ENCODE measurements around the gene ENG. TPM values are rescaled to one million over a fixed set of nuclear protein-coding genes. Genes with fewer than 3 reads are reported as not detected.
A peak's percentile ranks its signal among the peaks of the same experiment; 100 is the strongest.
"Not testable (repeated sequence)": the region's sequence is repeated elsewhere in the genome, so short reads cannot be mapped to it uniquely, and the experiment has no call there.

The ENG gene
- total RNA-seq, 1 donor from 2014 or later, result 3.3 TPM

DNA sequence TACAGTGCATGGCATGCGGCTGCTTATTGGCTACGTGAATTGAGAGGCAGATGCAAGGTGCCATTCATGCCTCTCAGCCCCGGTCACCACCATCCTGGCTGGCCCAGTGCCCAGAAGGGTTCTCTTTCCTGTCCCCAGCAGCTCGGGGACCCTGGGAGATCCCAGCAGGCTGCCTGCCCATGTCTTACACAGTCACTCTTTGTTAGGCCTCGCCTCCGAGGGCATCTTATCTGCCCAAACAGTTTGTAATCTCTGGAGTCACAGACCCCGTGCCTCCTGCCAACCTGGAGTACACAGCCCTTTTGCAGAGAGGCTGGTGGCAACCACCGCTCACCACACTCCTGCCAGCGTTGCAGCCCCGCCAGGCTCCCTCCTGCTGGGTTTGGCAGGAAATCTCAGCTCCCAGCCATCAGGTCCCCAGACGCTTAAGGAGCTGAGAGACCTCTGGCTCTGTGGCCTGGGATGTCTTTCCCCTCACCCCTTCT is 30.0 kb upstream of the ENG start:
- Mint-ChIP-seq H3K36me3 (ENCODE audit: low read depth) (peaks cover 8% of the 10 kb centered on the region), H3K4me1 (peaks cover 8% of the 10 kb centered on the region), H3K4me3 (peak overlapping the region; percentile 38), H3K27me3 (ENCODE audit: low read depth) (no peaks in the 10 kb centered on the region), H3K27ac (ENCODE audit: unreplicated experiment) (no peak overlapping the region), H3K9me3 (no peaks in the 10 kb centered on the region)
- DNase-seq (ENCODE audit: low read depth, low spot score), result no peak
- TF ChIP-seq, protein P1, sequence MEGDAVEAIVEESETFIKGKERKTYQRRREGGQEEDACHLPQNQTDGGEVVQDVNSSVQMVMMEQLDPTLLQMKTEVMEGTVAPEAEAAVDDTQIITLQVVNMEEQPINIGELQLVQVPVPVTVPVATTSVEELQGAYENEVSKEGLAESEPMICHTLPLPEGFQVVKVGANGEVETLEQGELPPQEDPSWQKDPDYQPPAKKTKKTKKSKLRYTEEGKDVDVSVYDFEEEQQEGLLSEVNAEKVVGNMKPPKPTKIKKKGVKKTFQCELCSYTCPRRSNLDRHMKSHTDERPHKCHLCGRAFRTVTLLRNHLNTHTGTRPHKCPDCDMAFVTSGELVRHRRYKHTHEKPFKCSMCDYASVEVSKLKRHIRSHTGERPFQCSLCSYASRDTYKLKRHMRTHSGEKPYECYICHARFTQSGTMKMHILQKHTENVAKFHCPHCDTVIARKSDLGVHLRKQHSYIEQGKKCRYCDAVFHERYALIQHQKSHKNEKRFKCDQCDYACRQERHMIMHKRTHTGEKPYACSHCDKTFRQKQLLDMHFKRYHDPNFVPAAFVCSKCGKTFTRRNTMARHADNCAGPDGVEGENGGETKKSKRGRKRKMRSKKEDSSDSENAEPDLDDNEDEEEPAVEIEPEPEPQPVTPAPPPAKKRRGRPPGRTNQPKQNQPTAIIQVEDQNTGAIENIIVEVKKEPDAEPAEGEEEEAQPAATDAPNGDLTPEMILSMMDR (conservative IDR thresholded peaks at IDR 0.05), result no peak

DNA sequence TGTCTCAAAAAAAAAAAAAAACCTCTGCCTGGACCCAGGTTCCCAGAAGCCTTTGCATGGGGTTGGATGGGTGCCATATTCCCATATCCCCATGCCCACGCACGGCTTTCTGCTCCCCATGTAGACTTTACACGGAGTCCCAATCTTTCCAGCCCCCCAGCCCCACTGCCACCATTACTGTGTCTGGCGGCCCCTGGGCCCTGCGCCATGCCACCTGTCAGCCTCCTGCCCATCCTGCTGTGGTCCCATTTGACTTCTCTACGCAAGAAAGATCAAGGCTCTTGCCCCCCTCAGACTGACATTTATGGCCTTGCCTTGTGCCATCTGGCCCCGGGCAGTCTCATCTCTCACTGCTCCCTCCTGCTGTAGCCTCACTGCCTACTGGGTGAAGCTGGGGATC is 29.5 kb upstream of the ENG start:
- Mint-ChIP-seq H3K4me1 (peaks cover 8% of the 10 kb centered on the region), H3K4me3 (peak overlapping the region; percentile 38), H3K9me3 (no peaks in the 10 kb centered on the region), H3K36me3 (ENCODE audit: low read depth) (peaks cover 8% of the 10 kb centered on the region), H3K27ac (ENCODE audit: unreplicated experiment) (no peak overlapping the region), H3K27me3 (ENCODE audit: low read depth) (no peaks in the 10 kb centered on the region)
- TF ChIP-seq, protein P1 (conservative IDR thresholded peaks at IDR 0.05), result no peak
- no peak for DNase-seq (ENCODE audit: low read depth, low spot score)

DNA sequence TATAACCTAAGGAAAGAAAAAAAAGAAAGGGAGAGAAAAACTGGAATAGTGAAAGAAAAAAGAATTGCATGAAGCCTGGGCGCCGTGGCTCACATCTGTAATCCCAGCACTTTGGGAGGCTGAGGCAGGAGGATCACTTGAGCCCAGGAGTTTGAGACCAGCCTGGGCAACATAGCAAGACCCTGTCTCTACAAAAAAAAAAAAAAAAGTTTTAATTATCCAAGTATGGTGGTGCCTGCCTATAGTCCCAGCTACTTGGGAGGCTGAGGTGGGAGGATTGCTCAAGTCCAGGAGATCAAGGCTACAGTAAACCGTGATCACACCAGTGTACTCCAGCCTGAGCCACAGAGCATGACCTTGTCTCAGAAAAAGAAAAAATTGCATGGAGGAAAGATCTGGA is 27.3 kb upstream of the ENG start:
- not testable (repeated sequence) for H3K4me3 Mint-ChIP-seq; H3K27ac Mint-ChIP-seq (ENCODE audit: unreplicated experiment); H3K27me3 Mint-ChIP-seq (ENCODE audit: low read depth); DNase-seq (ENCODE audit: low read depth, low spot score); H3K9me3 Mint-ChIP-seq; H3K36me3 Mint-ChIP-seq (ENCODE audit: low read depth)
- peaks cover 23% of the 10 kb centered on the region for H3K4me1 Mint-ChIP-seq

DNA sequence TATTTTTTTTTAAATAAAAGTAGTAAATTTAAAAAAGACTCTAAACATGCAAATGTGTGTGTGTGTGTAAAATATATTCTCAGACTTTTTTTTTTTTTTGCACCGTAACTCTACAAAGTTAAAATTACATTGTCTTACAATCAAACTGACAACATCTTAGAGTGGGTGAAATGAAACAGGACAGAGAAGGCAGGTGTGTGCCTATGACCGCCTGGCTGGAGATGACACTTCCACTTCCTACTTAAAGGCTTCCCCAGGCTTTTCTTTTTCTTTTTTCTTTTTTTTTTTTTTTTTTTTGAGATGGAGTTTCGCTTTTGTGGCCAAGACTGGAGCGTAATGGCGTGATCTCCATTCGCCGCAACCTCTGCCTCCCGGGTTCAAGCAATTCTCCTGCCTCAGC is 25.7 kb upstream of the ENG start:
- H3K27me3 Mint-ChIP-seq (ENCODE audit: low read depth), result no peaks in the 10 kb centered on the region
- TF ChIP-seq, protein P1 (conservative IDR thresholded peaks at IDR 0.05), result no peak
- no peak overlapping the region for H3K4me3 Mint-ChIP-seq
- H3K27ac Mint-ChIP-seq (ENCODE audit: unreplicated experiment), result no peak overlapping the region
- H3K36me3 Mint-ChIP-seq (ENCODE audit: low read depth), result no peaks in the 10 kb centered on the region
- no peak for DNase-seq (ENCODE audit: low read depth, low spot score)
- peaks cover 23% of the 10 kb centered on the region for H3K4me1 Mint-ChIP-seq
- H3K9me3 Mint-ChIP-seq, result no peaks in the 10 kb centered on the region

DNA sequence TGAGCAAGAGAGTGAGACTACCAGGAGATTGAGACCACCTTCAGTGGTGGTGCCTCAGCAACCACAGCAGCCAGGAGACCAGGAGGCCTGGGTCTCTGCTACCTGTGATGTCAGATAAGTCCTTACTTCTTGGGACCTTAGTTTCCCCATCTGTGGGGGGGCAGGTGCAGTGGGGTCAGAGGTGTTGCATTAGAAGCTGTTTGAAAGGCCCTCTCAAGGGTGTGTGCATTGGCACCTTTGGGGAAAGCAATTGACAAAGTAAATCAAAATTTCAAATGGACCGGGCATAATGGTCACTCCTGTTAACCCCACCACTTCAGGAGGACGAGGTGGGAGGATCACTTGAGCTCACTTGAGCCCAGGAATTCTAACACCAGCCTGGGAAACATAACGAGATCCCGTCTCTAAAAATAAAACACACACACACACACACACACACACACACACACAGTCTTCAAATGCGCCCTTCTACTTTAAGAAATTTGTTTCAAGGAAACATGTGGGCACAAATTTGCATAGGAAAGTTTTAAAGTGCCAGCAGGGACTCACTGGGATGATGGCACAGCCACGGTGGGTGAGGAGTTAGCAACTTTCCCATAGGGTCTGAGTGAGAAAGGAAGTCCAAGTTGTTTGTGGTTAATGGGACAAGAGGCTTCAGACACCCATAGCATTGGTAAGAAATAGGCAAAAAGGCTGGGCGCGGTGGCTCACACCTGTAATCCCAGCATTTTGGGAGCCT is 24.4 kb upstream of the ENG start:
- Mint-ChIP-seq H3K27ac (ENCODE audit: unreplicated experiment) (no peak overlapping the region), H3K36me3 (ENCODE audit: low read depth) (no peaks in the 10 kb centered on the region), H3K4me3 (peak overlapping the region; percentile 78), H3K9me3 (no peaks in the 10 kb centered on the region), H3K27me3 (ENCODE audit: low read depth) (no peaks in the 10 kb centered on the region), H3K4me1 (peaks cover 16% of the 10 kb centered on the region)
- TF ChIP-seq, protein P1 (conservative IDR thresholded peaks at IDR 0.05), result no peak
- no peak for DNase-seq (ENCODE audit: low read depth, low spot score)

DNA sequence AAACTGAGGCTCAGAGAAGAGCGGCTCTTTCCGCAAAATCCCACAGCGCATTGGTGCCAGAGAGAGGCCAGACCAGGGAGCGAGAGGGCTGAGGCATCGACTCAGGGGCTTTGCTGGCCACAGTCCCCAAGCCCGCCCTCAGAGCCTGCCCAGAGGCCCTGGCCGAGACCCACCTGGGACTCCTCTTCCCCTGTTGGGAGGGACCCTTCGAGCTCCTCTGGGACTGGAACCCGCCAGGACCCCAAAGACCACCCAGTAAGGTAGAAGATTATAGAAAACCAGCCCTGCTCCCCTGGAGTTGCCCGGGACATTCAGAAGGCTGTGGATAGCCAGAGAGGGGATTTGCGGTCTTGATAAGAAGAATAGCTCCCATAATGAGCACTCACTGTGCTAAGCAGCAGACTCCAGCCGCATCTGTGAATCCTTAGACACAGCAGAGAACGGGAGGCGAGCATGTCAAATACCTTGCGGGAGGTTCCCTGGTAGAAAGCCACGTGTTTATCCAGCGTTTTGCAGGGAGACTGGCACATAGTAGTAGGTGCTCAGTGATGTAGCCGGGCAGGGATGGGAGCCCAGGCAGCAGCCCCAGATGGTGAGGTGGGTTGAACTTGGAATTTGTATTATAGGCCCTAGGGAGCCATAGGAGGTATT is 23.7 kb upstream of the ENG start:
- Mint-ChIP-seq H3K9me3 (no peaks in the 10 kb centered on the region), H3K4me3 (peak overlapping the region; percentile 78), H3K27me3 (ENCODE audit: low read depth) (no peaks in the 10 kb centered on the region), H3K4me1 (peaks cover 16% of the 10 kb centered on the region), H3K36me3 (ENCODE audit: low read depth) (no peaks in the 10 kb centered on the region), H3K27ac (ENCODE audit: unreplicated experiment) (no peak overlapping the region)
- DNase-seq (ENCODE audit: low read depth, low spot score), result no peak
- TF ChIP-seq, protein P1 (conservative IDR thresholded peaks at IDR 0.05), result no peak
